GM23338 (cell line): ENCODE measurements around the gene SPOUT1.

Source experiments
- CREB1 ChIP-seq: fragments of 250-450 bp; sonication (Bioruptor Pico); IDR thresholded peaks from 2 replicates; pipeline ENCODE4 v1.5.0; 2020; ENCODE audit warnings: low read depth, mild to moderate bottlenecking, moderate library complexity
- EZH2 ChIP-seq: fragments of 200-600 bp; sonication (generic); IDR thresholded peaks from one replicate; pipeline ENCODE4 v1.8.0; 2017; ENCODE audit warnings: antibody characterized with exemption, mild to moderate bottlenecking, low read depth; ENCODE audit not compliant: unreplicated experiment
- EZH2phosphoT487 ChIP-seq: fragments of 200-600 bp; sonication (generic); IDR thresholded peaks from one replicate; pipeline ENCODE4 v1.8.1; 2018; ENCODE audit warnings: antibody characterized with exemption; ENCODE audit not compliant: unreplicated experiment
- JUNB ChIP-seq: IDR thresholded peaks from one replicate; pipeline ENCODE4 v1.6.1; 2016; ENCODE audit warnings: antibody characterized with exemption; ENCODE audit not compliant: unreplicated experiment
- POLR2AphosphoS5 ChIP-seq: IDR thresholded peaks from 2 replicates; pipeline ENCODE4 v1.6.1; 2016; ENCODE audit warnings: antibody characterized with exemption, low read depth
- ZNF331 ChIP-seq: fragments of 250-450 bp; sonication (Bioruptor Pico); IDR thresholded peaks from 2 replicates; pipeline ENCODE4 v1.5.0; 2020; ENCODE audit warnings: low read depth, mild to moderate bottlenecking, moderate library complexity
- TF ChIP-seq, protein P1 (sequence below), 2 experiments: fragments of 200-600 bp in 1 of 2; sonication (generic) in 1 of 2; conservative IDR thresholded peaks; 2 replicates each; pipeline versions ENCODE4 v1.5.1 to v1.6.1; 2016 to 2017; ENCODE audit warnings: antibody characterized with exemption in 2 of 2, low read depth in 2 of 2, mild to moderate bottlenecking in 2 of 2, moderate library complexity in 1 of 2
- TF ChIP-seq, protein P2 (sequence below): IDR thresholded peaks from one replicate; pipeline ENCODE4 v1.6.1; 2018; ENCODE audit warnings: antibody characterized with exemption; ENCODE audit not compliant: unreplicated experiment
- TF ChIP-seq, protein P3 (sequence below): IDR thresholded peaks from 2 replicates; pipeline ENCODE4 v1.6.1; 2016; ENCODE audit warnings: antibody characterized with exemption

DNA sequence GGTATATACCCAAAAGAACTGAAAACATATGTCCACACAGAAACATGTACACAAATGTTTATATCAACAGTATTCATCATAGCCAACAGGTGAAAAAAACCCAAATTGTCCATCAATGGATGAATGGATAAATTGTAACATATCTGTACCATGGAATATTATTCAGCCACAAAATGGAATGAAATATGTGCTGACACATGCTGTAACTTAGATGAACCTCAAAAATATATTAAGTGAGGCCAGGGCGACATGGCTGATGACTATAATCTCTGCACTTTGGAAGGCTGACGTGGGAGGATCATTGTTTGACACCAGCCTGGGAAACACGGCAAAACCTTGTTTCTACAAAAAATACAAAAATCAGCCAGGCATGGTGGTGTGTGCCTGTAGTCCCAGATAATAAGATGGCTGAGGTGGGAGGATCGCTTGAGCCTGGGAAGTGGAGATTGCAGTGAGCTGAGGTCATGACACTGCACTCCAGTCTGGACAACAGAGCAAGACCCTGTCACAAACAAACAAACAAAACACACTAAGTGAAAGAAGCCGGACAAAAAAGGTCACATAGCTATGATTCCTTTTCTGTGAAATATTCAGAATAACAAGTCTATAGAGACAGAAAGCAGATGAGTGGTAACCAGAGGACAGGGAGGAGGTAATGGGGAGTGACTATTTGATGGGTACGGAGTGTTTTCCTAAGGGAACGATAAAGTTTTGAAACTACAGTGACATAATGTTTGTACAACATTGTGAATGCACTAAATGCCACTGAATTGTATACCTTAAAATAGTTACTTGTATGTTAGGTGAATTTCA lies 40.7 kb upstream of the SPOUT1 start:
- TF ChIP-seq POLR2AphosphoS5 (no peak), EZH2 (no peak), ZNF331 (CRISPR knock-in tag) (no peak), EZH2phosphoT487 (no peak), JUNB (no peak), CREB1 (CRISPR knock-in tag) (no peak)
- TF ChIP-seq, protein P1, sequence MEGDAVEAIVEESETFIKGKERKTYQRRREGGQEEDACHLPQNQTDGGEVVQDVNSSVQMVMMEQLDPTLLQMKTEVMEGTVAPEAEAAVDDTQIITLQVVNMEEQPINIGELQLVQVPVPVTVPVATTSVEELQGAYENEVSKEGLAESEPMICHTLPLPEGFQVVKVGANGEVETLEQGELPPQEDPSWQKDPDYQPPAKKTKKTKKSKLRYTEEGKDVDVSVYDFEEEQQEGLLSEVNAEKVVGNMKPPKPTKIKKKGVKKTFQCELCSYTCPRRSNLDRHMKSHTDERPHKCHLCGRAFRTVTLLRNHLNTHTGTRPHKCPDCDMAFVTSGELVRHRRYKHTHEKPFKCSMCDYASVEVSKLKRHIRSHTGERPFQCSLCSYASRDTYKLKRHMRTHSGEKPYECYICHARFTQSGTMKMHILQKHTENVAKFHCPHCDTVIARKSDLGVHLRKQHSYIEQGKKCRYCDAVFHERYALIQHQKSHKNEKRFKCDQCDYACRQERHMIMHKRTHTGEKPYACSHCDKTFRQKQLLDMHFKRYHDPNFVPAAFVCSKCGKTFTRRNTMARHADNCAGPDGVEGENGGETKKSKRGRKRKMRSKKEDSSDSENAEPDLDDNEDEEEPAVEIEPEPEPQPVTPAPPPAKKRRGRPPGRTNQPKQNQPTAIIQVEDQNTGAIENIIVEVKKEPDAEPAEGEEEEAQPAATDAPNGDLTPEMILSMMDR (conservative IDR thresholded peaks at IDR 0.05; ENCODE audit: low read depth in 2 of 2) = no peak
- TF ChIP-seq, protein P2, sequence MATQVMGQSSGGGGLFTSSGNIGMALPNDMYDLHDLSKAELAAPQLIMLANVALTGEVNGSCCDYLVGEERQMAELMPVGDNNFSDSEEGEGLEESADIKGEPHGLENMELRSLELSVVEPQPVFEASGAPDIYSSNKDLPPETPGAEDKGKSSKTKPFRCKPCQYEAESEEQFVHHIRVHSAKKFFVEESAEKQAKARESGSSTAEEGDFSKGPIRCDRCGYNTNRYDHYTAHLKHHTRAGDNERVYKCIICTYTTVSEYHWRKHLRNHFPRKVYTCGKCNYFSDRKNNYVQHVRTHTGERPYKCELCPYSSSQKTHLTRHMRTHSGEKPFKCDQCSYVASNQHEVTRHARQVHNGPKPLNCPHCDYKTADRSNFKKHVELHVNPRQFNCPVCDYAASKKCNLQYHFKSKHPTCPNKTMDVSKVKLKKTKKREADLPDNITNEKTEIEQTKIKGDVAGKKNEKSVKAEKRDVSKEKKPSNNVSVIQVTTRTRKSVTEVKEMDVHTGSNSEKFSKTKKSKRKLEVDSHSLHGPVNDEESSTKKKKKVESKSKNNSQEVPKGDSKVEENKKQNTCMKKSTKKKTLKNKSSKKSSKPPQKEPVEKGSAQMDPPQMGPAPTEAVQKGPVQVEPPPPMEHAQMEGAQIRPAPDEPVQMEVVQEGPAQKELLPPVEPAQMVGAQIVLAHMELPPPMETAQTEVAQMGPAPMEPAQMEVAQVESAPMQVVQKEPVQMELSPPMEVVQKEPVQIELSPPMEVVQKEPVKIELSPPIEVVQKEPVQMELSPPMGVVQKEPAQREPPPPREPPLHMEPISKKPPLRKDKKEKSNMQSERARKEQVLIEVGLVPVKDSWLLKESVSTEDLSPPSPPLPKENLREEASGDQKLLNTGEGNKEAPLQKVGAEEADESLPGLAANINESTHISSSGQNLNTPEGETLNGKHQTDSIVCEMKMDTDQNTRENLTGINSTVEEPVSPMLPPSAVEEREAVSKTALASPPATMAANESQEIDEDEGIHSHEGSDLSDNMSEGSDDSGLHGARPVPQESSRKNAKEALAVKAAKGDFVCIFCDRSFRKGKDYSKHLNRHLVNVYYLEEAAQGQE = no peak
- TF ChIP-seq, protein P3, sequence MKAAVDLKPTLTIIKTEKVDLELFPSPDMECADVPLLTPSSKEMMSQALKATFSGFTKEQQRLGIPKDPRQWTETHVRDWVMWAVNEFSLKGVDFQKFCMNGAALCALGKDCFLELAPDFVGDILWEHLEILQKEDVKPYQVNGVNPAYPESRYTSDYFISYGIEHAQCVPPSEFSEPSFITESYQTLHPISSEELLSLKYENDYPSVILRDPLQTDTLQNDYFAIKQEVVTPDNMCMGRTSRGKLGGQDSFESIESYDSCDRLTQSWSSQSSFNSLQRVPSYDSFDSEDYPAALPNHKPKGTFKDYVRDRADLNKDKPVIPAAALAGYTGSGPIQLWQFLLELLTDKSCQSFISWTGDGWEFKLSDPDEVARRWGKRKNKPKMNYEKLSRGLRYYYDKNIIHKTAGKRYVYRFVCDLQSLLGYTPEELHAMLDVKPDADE = no peak
